ENCODE measurements around the gene ZNF428. TPM values are rescaled to one million over a fixed set of nuclear protein-coding genes. Genes with fewer than 3 reads are reported as not detected.

The ZNF428 gene
- total RNA-seq, 4 donors from 2014 or later: 33.9 to 54.1 (median 45.0) TPM

DNA sequence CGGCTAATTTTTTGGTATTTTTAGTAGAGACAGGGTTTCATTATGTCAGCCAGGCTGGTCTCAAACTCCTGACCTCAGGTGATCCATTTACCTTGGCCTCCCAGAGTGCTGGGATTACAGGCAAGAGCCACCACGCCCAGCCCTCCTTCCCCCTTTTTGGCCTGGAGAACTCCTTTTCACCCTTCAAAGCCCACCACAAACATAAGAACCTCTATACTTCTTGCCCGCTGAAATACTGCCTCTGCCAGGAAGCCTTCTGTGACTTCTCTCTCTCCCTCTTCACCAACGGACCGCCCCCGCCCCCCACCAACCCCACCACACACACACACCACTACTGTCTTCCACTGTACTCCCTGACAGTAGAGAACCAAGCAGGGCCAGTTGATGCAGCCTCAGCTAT, 2.5 kb downstream of the ZNF428 start:
- Histone ChIP-seq H3K4me3 (no peak overlapping the region), H3K36me3 (peaks cover 0 to 25% of the 10 kb centered on the region in 2 donors), H3K27ac (no peak overlapping the region), H3K27me3 (no peaks in the 10 kb centered on the region), H3K9me3 (no peaks in the 10 kb centered on the region), H3K4me1 (peaks cover 0 to 46% (median 5%) of the 10 kb centered on the region in 3 donors)
- TF ChIP-seq EP300 (IDR thresholded peaks at IDR 0.05) (no peak), POLR2A (IDR thresholded peaks at IDR 0.05) (no peak), POLR2AphosphoS5 (IDR thresholded peaks at IDR 0.05) (no peak)
- TF ChIP-seq, protein P1, sequence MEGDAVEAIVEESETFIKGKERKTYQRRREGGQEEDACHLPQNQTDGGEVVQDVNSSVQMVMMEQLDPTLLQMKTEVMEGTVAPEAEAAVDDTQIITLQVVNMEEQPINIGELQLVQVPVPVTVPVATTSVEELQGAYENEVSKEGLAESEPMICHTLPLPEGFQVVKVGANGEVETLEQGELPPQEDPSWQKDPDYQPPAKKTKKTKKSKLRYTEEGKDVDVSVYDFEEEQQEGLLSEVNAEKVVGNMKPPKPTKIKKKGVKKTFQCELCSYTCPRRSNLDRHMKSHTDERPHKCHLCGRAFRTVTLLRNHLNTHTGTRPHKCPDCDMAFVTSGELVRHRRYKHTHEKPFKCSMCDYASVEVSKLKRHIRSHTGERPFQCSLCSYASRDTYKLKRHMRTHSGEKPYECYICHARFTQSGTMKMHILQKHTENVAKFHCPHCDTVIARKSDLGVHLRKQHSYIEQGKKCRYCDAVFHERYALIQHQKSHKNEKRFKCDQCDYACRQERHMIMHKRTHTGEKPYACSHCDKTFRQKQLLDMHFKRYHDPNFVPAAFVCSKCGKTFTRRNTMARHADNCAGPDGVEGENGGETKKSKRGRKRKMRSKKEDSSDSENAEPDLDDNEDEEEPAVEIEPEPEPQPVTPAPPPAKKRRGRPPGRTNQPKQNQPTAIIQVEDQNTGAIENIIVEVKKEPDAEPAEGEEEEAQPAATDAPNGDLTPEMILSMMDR (IDR thresholded peaks at IDR 0.05): no peak
- WGBS, 2 donors (ENCODE audit: low coverage in 1 of 2): 82% methylated on average over 4 of the region's 6 CpGs; no CpG with 5 or more reads in 1 of the 2 donors
- ATAC-seq: no peak

DNA sequence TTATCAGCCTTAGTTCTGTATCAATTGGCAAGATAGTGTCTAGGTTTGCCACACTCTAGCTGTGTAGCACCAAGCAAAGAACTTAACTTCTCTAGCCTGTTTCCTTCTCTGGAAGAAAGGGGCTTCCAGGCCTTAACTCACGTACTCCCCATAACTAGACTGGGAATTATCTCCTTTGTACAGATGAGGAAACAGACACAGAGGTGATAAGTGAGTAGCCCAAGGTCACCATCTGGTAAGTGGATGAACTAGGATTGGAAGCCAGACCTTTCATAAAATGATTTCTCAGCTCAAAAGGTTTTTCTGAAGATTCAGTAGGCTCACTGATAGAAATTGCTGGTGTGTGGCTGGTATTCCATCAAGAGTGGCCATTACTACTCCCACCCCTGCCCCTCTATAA, 3.1 kb downstream of the ZNF428 start:
- H3K27me3 ChIP-seq: no peaks in the 10 kb centered on the region
- no peak for ATAC-seq
- H3K4me1 ChIP-seq: peaks cover 0 to 46% (median 5%) of the 10 kb centered on the region in 3 donors
- no peak for TF ChIP-seq POLR2AphosphoS5 (IDR thresholded peaks at IDR 0.05)
- TF ChIP-seq EP300 (IDR thresholded peaks at IDR 0.05): no peak
- TF ChIP-seq POLR2A (IDR thresholded peaks at IDR 0.05): no peak
- TF ChIP-seq, protein P1 (IDR thresholded peaks at IDR 0.05): no peak
- H3K27ac ChIP-seq: no peak overlapping the region
- 83% methylated on average over 1 of the region's 1 CpG; no CpG with 5 or more reads in 1 of the 2 donors for WGBS, 2 donors (ENCODE audit: low coverage in 1 of 2)
- no peaks in the 10 kb centered on the region for H3K9me3 ChIP-seq
- H3K36me3 ChIP-seq: peaks cover 0 to 31% of the 10 kb centered on the region in 2 donors
- no peak overlapping the region for H3K4me3 ChIP-seq

DNA sequence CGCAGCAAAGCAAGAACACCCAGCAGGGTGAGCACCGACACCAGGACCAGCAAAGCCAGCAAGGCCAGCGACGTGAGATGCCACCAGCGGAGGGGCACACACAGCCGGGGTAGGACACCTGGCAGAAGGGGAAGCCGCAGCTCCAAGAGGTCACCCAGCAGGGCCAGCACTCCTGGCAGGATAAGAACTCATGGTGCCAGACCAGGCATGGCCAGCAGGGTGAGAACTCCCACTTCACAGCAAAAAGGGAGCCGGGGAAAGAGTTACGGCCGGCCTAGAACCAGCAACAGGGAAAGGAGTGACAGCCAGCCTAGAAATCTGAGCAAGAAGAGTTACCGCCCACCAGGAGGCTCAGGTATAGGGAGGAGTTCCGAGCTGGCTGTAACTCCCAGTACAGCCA, 7.1 kb downstream of the ZNF428 start:
- ATAC-seq: no peak
- 100% methylated on average over 2 of the region's 12 CpGs; no CpG with 5 or more reads in 1 of the 2 donors for WGBS, 2 donors (ENCODE audit: low coverage in 1 of 2)
- TF ChIP-seq, protein P1 (IDR thresholded peaks at IDR 0.05): no peak
- Histone ChIP-seq H3K4me3 (no peak overlapping the region), H3K4me1 (peaks cover 0 to 18% (median 0%) of the 10 kb centered on the region in 3 donors), H3K9me3 (no peaks in the 10 kb centered on the region), H3K27ac (no peak overlapping the region), H3K27me3 (no peaks in the 10 kb centered on the region), H3K36me3 (peaks cover 0 to 48% of the 10 kb centered on the region in 2 donors)

DNA sequence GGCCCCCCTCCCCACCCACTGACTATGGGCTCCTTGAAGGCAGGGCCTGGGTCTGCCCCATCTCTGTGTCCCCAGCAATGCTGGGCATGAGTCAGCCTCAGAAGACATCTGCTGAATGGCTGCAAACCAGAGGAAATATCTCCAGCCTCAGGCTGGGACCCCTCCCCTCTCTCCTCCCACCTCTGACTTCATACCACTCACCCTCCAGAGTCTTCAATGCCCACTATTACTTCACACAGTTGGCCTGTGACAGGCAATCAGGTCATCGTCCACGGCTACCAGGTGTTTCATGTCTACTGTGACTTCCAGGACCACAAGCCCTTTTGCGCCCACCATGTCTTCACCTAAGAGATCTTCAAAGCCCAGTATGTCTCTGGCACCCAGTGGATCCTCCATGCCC, 7.6 kb downstream of the ZNF428 start, which contains the start of gene SRRM5:
Gene SRRM5 (plus strand): TSS at position 301 of the 400 bp plus-strand sequence. CDS start 34 bp downstream, at position 335.
- Histone ChIP-seq H3K4me3 (no peak within 1 kb of the TSS), H3K36me3 (peaks cover 0 to 54% of the 10 kb centered on the region in 2 donors), H3K9me3 (no peaks in the 10 kb centered on the region), H3K27ac (no peak within 1 kb of the TSS), H3K4me1 (peaks cover 0 to 13% (median 0%) of the 10 kb centered on the region in 3 donors), H3K27me3 (no peaks in the 10 kb centered on the region)
- no peak for ATAC-seq
- WGBS, 2 donors (ENCODE audit: low coverage in 1 of 2): 80% methylated on average over 1 of the region's 3 CpGs; no CpG with 5 or more reads in 1 of the 2 donors
- TF ChIP-seq POLR2A (IDR thresholded peaks at IDR 0.05) (no peak), EP300 (IDR thresholded peaks at IDR 0.05) (no peak), POLR2AphosphoS5 (IDR thresholded peaks at IDR 0.05) (no peak)
- TF ChIP-seq, protein P1 (IDR thresholded peaks at IDR 0.05): no peak

DNA sequence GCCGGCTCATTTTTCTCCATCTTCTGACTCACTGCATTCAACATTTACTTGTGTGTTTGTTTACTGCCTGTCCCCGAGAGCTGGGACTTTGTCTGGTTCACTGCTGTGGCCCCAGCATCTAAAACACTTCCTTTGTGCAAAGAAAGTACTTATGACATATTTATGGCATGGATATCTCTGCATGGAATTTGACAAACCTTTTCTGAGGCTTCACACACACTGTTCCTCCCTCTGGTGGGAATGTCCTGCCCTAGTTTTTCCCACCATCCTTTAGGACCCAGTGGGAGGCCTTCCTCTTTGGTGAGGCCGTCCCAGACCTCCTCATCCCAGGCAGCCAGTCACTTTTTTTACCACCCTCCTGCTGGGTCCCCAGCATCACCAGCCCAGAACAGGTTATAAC, 8.9 kb downstream of the ZNF428 start:
- TF ChIP-seq, protein P1 (IDR thresholded peaks at IDR 0.05): no peak
- no peak for TF ChIP-seq POLR2A (IDR thresholded peaks at IDR 0.05)
- no peak for TF ChIP-seq EP300 (IDR thresholded peaks at IDR 0.05)
- TF ChIP-seq POLR2AphosphoS5 (IDR thresholded peaks at IDR 0.05): no peak
- Histone ChIP-seq H3K36me3 (peaks cover 0 to 58% of the 10 kb centered on the region in 2 donors), H3K4me1 (peaks cover 0 to 13% (median 0%) of the 10 kb centered on the region in 3 donors), H3K4me3 (no peak overlapping the region), H3K27ac (no peak overlapping the region), H3K27me3 (no peaks in the 10 kb centered on the region), H3K9me3 (no peaks in the 10 kb centered on the region)
- no peak for ATAC-seq
- WGBS, 2 donors (ENCODE audit: low coverage in 1 of 2): 50 to 88% methylated on average over 3 of the region's 3 CpGs

Measured in gastroesophageal sphincter (tissue), 4 donors.